Kidney (tissue), 14 donors: ENCODE data around the gene STAC2. TPM values are rescaled to one million over a fixed set of nuclear protein-coding genes. Genes with fewer than 3 reads are reported as not detected.

Experiments used
- DNase-seq, 5 donors: peaks; one replicate each; pipeline ENCODE4 v3.0.0-alpha.2; 2013 to 2020
- FAIRE-seq: peaks from 2 replicates; lab custom pipeline; 2012; peaks lifted over from hg19 to GRCh38; lab: Jason Lieb, UNC
- H3K27ac ChIP-seq, 2 donors: one replicate each; pipeline ENCODE4 v1.7.0; 2013; ENCODE audit warnings: low read depth in 2 of 2, low read length in 2 of 2, inconsistent platforms in 1 of 2
- H3K27me3 ChIP-seq: one replicate; pipeline ENCODE4 v1.7.1; 2013; ENCODE audit warnings: low read length, inconsistent platforms; ENCODE audit not compliant: control insufficient read depth, insufficient read depth
- H3K36me3 ChIP-seq, 3 donors: one replicate each; pipeline versions ENCODE4 v1.7.0 to v1.7.1; 2013; ENCODE audit warnings: low read length in 3 of 3, control low read depth in 1 of 3, inconsistent platforms in 1 of 3; ENCODE audit not compliant: insufficient read depth in 3 of 3, control insufficient read depth in 2 of 3
- H3K4me1 ChIP-seq, 3 donors: one replicate each; pipeline versions ENCODE4 v1.7.0 to v1.7.1; 2013; ENCODE audit warnings: low read length in 3 of 3, inconsistent platforms in 1 of 3, low read depth in 1 of 3; ENCODE audit not compliant: control insufficient read depth in 2 of 3, insufficient read depth in 2 of 3
- H3K4me3 ChIP-seq, 3 donors: one replicate each; pipeline versions ENCODE4 v1.7.0 to v1.8.1; 2013; ENCODE audit warnings: low read length in 3 of 3, control low read depth in 1 of 3, inconsistent platforms in 1 of 3
- H3K9ac ChIP-seq, 3 donors: one replicate each; pipeline versions ENCODE4 v1.7.0 to v1.7.1; 2013; ENCODE audit warnings: low read length in 3 of 3, control low read depth in 1 of 3, inconsistent platforms in 1 of 3
- H3K9me3 ChIP-seq, 3 donors: one replicate each; pipeline versions ENCODE4 v1.7.0 to v1.7.1; 2013; ENCODE audit warnings: low read length in 3 of 3, control low read depth in 1 of 3, inconsistent platforms in 1 of 3; ENCODE audit not compliant: control insufficient read depth in 2 of 3, insufficient read depth in 1 of 3
- CTCF ChIP-seq: IDR thresholded peaks from 3 replicates; pipeline ENCODE4 v1.5.1; 2012; ENCODE audit warnings: mild to moderate bottlenecking, moderate library complexity, borderline replicate concordance; ENCODE audit not compliant: insufficient read depth; ENCODE audit errors: extremely low read depth
- intact Hi-C: fragments of 100-400 bp; cut with DNase I; formaldehyde crosslinking; loops from one replicate; pipeline ENCODE4 v1.11.1; 2022
- polyA plus RNA-seq: library from polyadenylated mRNA; stranded (reverse); fragments of 350-450 nt; fragmentation: Illumina TruSeq; extraction: RNeasy Lipid Tissue Mini Kit (QIAGEN cat#74804); gene quantifications from one replicate; pipeline ENCODE4 v1.2.3, GENCODE V29; 2014; ENCODE audit warnings: low read depth, low replicate concordance; ENCODE audit not compliant: insufficient read depth
- total RNA-seq: library from RNA; stranded (reverse); fragmentation: NEBNext Ultra II Directional; extraction: Animal tissue kit (Norgen Biotek cat#: 25700); gene quantifications from one replicate; pipeline ENCODE4 v1.2.1, GENCODE V29; 2021
- donor health status: control.
- donor health status: control.
- donor health status: control.
- donor health status: control.
- donor health status: control.
- donor health status: DM: yes; HTN: yes; CAD: no.
- donor health status: Normal renal cell carcinoma (clear cell type).

STAC2 gene
- total and polyA plus RNA-seq, 2 donors from 2014 or later: 15.3 to 18.9 TPM

GRCh38 chr17:39236981-39237441 is 11.3 kb upstream of the STAC2 start:
- intact Hi-C loops: no loop called here
- FAIRE-seq (no peak), DNase-seq (peak in 1 of 5 donors; percentile 34)
- Histone ChIP-seq H3K36me3 (no peaks in the 10 kb centered on the region), H3K9me3 (no peaks in the 10 kb centered on the region), H3K4me1 (peaks cover 0 to 3% (median 0%) of the 10 kb centered on the region in 3 donors), H3K27me3 (no peaks in the 10 kb centered on the region), H3K9ac (no peak overlapping the region), H3K4me3 (no peak overlapping the region), H3K27ac (no peak overlapping the region)
- TF ChIP-seq CTCF: no peak

- no peak for TF ChIP-seq CTCF
- DNase-seq: peak in 1 of 5 donors; percentile 41
These were observed 10.7 kb upstream of the STAC2 start for GRCh38 chr17:39236450-39236927.

GRCh38 chr17:39235555-39236449 is 10.1 kb upstream of the STAC2 start:
- no peaks in the 10 kb centered on the region for H3K36me3 ChIP-seq
- DNase-seq (peak in 4 of 5 donors; percentile 62 to 81 (median 71)), FAIRE-seq (no peak)
- TF ChIP-seq CTCF: peak; percentile 50
- intact Hi-C loops: no loop called here
- H3K9me3 ChIP-seq: no peaks in the 10 kb centered on the region
- H3K4me1 ChIP-seq: peaks cover 0 to 8% (median 0%) of the 10 kb centered on the region in 3 donors
- H3K4me3 ChIP-seq: no peak overlapping the region
- H3K27me3 ChIP-seq: no peaks in the 10 kb centered on the region
- no peak overlapping the region for H3K9ac ChIP-seq
- no peak overlapping the region for H3K27ac ChIP-seq

More at GRCh38 chr17:39236450-39236927, 10.7 kb upstream of the STAC2 start:
- H3K27me3 ChIP-seq: no peaks in the 10 kb centered on the region
- H3K36me3 ChIP-seq: no peaks in the 10 kb centered on the region
- H3K4me1 ChIP-seq: peaks cover 0 to 8% (median 0%) of the 10 kb centered on the region in 3 donors
- no peak overlapping the region for H3K9ac ChIP-seq
- no peak for FAIRE-seq
- H3K9me3 ChIP-seq: no peaks in the 10 kb centered on the region
- no peak overlapping the region for H3K27ac ChIP-seq
- no peak overlapping the region for H3K4me3 ChIP-seq
- intact Hi-C loops: no loop called here
